Inflammatory macrophage (primary cell): ENCODE results near the gene RGS5.

Experiments
- DNase-seq, 2 donors: peaks; one replicate each; pipeline ENCODE4 v3.0.0-alpha.2; 2020 to 2022

The RGS5 gene

GRCh38 chr1:163142152-163142551 is 60.6 kb downstream of the RGS5 start:
- DNase-seq: no peak

DNA sequence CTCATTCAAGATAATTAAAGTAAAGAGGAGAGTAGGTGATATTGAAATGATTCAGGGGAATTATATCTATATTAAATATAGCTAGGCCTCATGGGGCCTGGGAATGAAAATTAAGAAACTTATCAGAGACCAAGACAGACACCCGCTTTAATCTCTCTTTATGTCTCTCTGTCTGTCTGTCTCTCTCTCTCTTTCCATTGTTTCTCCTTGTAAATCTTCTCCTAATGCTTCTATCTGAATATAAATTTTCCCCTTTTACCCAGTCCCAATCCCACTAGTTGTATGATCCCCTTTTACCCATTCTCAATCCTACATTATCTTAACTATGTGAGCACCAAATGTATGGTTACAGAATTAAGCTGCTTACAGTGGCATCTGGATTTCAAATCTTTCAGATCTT is 61.2 kb downstream of the RGS5 start:
- no peak for DNase-seq

GRCh38 chr1:163137556-163138265 is 65.0 kb downstream of the RGS5 start:
- DNase-seq: no peak

DNA sequence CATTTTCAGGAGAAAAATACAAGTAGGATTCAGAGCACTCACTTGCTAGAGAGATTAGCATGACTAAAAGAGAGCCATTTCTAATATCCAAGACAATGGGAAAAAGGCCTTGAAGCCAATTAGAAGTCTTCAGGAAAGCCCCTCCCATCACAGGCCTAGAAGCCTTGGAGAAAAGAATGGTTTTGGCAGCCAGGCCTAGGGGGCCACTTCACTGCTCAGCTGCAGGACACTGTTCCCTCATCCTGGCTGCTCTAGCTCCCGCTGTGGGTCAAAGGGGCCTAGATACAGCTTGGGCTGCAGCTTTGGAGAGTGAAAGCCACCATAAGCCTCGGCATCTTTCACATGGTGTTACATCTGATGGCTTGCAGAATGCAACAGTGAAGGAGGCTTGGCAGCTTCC is 70.7 kb downstream of the RGS5 start:
- DNase-seq: no peak

- DNase-seq: no peak
These were observed 72.4 kb downstream of the RGS5 start for GRCh38 chr1:163130225-163130856.

GRCh38 chr1:163128282-163128681 is 74.4 kb downstream of the RGS5 start:
- no peak for DNase-seq

- no peak for DNase-seq
These were observed 77.9 kb downstream of the RGS5 start for GRCh38 chr1:163124812-163125211.

GRCh38 chr1:163120372-163120771 is 82.3 kb downstream of the RGS5 start:
- no peak for DNase-seq

DNA sequence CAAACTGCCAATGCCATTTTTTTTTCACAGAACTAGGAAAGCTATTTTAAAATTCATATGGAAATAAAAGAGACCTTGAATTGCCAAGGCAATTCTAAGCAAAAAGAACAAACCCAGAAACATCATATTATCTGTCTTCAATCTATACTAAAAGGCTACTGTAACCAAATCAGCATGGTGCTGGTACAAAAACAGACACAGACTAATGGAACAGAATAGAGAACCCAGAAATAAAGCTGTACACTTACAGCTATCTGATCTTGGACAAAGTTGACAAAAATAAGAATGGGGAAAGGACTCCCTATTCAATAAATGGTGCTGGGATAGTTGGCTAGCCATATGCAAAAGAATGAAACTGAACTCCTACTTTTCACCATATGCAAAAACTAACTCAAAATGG is 83.0 kb downstream of the RGS5 start:
- DNase-seq: no peak

- no peak for DNase-seq
These were observed 86.8 kb downstream of the RGS5 start for GRCh38 chr1:163115887-163116286.

DNA sequence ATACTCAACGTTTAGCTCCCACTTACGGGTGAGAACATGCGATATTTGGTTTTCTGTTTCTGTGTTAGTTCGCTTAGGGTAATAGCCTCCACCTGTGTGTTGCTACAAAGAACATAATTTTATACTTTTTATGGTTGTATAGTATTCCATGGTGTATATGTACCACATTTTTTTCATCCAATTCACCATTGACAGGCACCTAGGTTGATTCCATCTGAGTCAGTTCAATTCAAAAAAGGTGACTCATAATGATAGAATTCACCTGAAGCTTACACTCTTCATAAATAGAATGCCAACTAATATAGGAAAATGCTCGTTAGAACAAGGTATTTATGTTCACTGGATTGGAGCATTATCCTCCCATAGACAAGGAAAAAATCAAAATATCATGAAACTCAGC is 95.1 kb downstream of the RGS5 start:
- no peak for DNase-seq

DNA sequence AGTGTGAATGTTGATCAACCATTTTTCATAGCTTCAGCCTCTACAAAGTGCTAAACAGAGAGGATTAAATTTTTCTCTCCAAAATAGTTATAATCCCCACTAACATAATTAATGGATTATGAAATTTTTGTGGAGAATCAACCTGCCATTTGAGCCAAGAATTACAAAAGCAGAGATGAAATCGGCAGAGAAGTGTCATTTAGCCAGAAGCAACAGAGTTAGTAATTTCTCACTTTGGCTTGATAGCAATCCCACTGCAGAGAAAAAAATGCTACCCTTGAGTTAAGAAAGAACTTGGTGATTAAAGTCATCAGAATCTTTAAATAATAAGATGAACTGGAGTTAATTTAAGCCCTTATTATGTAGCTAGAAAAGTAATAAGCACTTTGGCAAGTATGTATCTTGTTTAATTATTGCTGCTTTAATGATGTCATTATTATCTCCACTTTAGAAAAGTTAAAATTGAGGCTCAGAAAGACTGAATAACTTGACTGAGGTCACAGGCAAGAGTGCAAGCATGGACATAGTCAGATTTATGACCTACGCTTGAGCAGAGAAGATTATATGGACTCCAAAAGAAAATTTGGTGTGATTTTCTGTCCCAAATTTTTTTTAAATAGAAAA is 96.2 kb downstream of the RGS5 start:
- DNase-seq: no peak

DNA sequence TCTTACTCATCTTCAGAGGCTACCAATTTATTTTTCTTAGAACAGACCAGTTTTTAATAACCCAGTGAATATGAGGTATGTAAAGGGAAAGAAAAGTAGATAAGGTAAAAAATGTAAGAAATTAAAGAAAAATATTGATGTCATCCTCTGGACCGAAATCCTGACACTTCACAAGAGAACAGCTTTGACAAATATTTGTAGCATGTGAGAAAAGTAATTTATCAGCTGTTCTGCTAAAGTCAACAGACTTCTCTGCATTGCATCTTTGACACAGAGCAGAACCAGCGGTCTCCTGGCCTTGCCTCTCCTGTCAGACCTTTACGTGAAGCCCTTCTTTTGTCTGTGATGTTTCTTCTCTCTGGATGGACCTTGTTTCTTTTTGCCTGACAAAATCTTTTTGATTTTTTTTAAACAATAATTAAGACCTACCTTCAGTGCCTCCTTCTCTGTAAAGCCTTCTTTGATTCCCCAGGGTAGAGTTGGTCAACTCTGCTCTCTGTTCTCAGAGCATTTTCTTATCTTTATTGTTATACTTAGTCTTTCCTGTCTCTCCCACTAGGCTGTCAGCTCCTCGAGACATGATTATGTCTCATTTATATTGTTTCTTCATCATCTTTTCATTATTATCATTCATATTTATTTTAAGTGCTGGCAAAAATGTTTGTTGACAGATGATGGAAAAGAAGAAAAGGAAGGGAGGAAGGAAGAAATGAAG is 98.2 kb downstream of the RGS5 start:
- DNase-seq: no peak

GRCh38 chr1:163102590-163102989 is 100.1 kb downstream of the RGS5 start:
- DNase-seq: no peak

DNA sequence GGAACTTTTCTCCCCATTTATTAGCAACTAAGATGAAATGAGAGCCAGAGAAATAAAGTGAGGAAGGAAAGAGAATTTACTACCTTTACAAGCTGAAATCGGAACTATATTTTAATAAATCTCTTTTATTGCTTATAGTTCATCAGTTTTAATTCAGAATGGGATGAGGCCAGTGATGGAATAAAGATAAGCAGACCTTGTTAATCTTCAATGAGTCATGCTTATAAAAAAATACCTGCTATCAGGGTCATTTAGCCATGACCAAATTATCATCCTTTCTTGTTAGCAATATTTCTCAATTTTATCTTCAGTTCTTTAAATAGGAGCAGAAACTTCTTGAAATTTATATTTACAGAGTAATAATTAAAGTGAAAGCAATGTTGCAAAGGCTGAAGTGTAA is 107.5 kb downstream of the RGS5 start:
- DNase-seq: no peak

DNA sequence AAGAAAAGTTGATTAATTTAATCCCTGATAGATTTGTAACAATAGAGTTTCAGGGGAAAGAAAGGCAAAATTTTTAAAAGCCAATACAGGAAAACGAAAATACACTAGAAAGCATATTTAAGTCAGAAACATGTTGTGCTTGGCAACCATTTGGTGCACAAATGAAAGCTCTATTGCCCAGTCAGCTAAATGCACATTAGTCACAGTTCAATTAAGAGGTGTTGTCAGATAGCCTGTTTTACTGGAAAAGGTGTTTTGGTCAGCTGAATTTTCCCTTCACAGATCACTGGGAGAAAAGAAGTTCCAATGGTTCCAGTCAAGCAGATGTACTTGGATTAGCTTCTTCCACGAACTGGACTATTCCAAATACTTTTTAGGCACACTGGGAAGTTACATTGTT is 108.1 kb downstream of the RGS5 start:
- no peak for DNase-seq

DNA sequence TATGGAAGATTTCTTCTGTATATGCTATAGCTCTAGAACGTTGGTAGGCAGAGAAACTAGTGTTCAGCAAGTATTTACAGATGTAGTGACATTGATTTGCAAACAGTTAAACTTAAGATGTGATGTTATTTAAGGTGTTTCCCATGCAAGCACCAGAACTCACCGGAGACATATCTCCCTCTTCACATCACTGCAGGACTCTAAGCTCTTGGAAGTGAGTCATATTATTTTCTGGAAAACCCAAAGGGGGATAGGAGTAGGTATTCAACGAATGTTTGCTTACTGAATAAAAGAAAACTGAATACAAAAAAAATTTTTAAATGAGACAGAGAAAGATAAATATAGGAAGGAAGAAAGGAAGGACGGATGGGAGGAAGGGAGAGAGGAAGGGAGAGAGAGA is 108.5 kb downstream of the RGS5 start:
- DNase-seq: no peak

DNA sequence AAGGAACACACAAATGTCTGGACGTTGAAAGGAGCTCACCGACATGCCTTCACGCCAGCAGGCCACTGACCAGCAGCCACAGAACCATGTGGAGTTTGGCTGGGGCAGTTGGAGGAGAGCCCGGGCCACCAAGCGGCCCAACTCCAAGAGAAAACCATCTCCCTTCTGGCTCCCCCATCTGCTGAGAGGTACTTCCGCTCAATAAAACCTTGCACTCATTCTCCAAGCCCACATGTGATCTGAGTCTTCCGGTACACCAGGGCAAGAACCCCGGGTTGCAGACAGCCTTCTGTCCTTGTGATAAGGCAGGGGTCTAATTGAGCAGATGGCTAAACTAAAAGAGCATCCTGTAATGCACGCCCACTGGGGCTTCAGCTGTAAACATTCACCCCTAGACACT is 109.1 kb downstream of the RGS5 start:
- DNase-seq: no peak

DNA sequence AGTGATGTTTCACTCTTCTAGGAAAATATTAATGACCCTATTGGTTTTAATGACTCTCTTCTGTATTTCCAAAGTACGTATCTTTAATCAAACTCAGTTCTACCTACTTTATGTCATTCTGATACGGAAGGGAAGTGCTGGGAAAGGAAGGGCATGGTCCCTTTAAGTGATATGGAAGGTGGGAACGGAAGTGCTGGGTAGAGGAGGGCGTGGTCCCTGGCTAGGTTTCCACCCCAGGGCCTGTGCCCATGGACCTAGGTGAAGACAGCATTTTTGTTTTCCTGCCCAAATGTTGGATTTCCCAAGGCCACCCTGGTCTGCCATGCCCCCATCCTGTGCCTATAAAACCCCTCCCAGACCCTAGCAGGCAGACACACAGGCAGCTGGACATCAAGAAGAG is 109.5 kb downstream of the RGS5 start:
- no peak for DNase-seq
